ENCODE data around the gene ARMC7.

ARMC7 gene

GRCh38 chr17:75091855-75092327, 17.9 kb upstream of the ARMC7 start:
- in situ Hi-C loops (cut with MboI; ENCODE audit: low sequenced_read_pairs, unreplicated experiment) = no loop called here
- no peak for DNase-seq (ENCODE audit: low spot score)
- TF ChIP-seq CTCF (IDR thresholded peaks at IDR 0.05; ENCODE audit: borderline replicate concordance, control extremely low read depth, extremely low read depth, insufficient read depth, missing control alignments) = no peak

GRCh38 chr17:75093548-75094158, 16.1 kb upstream of the ARMC7 start:
- DNase-seq (ENCODE audit: low spot score) = no peak
- no peak for TF ChIP-seq CTCF (IDR thresholded peaks at IDR 0.05; ENCODE audit: borderline replicate concordance, control extremely low read depth, extremely low read depth, insufficient read depth, missing control alignments)
- in situ Hi-C loops (cut with MboI; ENCODE audit: low sequenced_read_pairs, unreplicated experiment) = no loop called here

- no peak for TF ChIP-seq CTCF (IDR thresholded peaks at IDR 0.05; ENCODE audit: borderline replicate concordance, control extremely low read depth, extremely low read depth, insufficient read depth, missing control alignments)
- in situ Hi-C loops (cut with MboI; ENCODE audit: low sequenced_read_pairs, unreplicated experiment) = no loop called here
- no peak for DNase-seq (ENCODE audit: low spot score)
Observed at GRCh38 chr17:75094871-75095399, 14.8 kb upstream of the ARMC7 start.

- DNase-seq (ENCODE audit: low spot score) = no peak
- TF ChIP-seq CTCF (IDR thresholded peaks at IDR 0.05; ENCODE audit: borderline replicate concordance, control extremely low read depth, extremely low read depth, insufficient read depth, missing control alignments) = no peak
- in situ Hi-C loops (cut with MboI; ENCODE audit: low sequenced_read_pairs, unreplicated experiment) = no loop called here
Observed at GRCh38 chr17:75096082-75096625, 13.6 kb upstream of the ARMC7 start.

GRCh38 chr17:75097865-75098264, 11.9 kb upstream of the ARMC7 start:
- in situ Hi-C loops (cut with MboI; ENCODE audit: low sequenced_read_pairs, unreplicated experiment) = no loop called here
- TF ChIP-seq CTCF (IDR thresholded peaks at IDR 0.05; ENCODE audit: borderline replicate concordance, control extremely low read depth, extremely low read depth, insufficient read depth, missing control alignments) = no peak
- DNase-seq (ENCODE audit: low spot score) = no peak

- TF ChIP-seq CTCF (IDR thresholded peaks at IDR 0.05; ENCODE audit: borderline replicate concordance, control extremely low read depth, extremely low read depth, insufficient read depth, missing control alignments) = no peak
- in situ Hi-C loops (cut with MboI; ENCODE audit: low sequenced_read_pairs, unreplicated experiment) = no loop called here
- DNase-seq (ENCODE audit: low spot score) = no peak
Observed at GRCh38 chr17:75098861-75099260, 10.9 kb upstream of the ARMC7 start.

Measured in GM13976 (cell line).